ENCODE results near the gene BTBD19.
"Not testable (repeated sequence)": the region's sequence is repeated elsewhere in the genome, so short reads cannot be mapped to it uniquely, and the experiment has no call there.

The BTBD19 gene, protein sequence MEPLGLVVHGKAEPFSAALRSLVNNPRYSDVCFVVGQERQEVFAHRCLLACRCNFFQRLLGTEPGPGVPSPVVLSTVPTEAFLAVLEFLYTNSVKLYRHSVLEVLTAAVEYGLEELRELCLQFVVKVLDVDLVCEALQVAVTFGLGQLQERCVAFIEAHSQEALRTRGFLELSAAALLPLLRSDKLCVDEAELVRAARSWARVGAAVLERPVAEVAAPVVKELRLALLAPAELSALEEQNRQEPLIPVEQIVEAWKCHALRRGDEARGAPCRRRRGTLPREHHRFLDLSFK

DNA sequence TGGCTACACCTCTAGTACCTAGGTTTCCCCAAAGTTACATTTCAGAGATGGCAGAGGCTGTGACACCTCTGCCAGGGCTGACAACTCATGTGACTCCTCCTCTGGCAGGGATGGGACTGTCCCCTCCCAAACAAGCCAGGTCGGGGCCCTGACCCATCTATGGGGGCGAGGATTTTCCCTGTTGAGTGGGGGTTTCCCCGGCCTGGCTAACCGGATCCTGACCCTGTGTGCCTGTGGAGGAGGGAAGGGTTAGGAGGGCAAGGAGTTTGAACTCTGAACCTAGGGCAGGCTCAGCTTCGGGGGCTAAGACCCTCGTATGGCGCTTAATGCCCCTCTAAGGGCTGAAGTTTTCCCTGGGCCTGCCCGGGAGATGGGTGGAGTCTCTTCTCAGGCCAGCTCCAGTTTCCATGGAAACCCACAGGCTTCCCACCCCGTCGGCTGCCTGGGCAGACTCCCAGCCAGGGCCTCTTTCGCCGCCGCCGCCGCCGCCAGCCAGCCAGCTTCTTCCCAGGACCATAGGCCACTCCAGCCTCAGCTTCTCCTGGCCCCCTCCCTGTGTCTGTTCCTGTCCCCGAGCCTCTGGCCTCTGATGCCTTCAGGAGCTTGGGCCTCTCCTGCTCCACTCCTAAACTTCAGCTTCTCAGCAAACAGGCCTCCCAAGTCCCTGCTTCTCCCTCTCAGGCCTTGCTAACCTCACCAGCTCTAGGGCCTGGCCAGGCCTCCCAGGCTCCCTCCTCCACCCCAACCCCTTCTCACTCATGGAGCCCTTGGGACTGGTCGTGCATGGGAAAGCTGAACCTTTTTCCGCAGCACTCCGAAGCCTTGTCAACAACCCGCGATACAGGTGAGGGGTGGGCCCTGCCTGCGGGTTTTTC lies at the start of gene BTBD19:
TSS of gene BTBD19 (plus strand) at position 461 of the 875 bp plus-strand sequence. CDS start at position 759, 298 bp downstream.
- Histone ChIP-seq H3K27ac (ENCODE audit: low read depth, low read length) (peak within 1 kb of the TSS; percentile 97), H3K9ac (ENCODE audit: low read length in 5 of 5) (peak within 1 kb of the TSS; percentile 67 to 91 (median 79)), H3K36me3 (ENCODE audit: control insufficient read depth in 5 of 5, insufficient read depth in 5 of 5, low read length in 5 of 5) (peaks cover 0 to 32% (median 30%) of the 10 kb centered on the region in 5 donors), H3K27me3 (ENCODE audit: control insufficient read depth in 5 of 5, insufficient read depth in 4 of 5, low read length in 5 of 5) (no peaks in the 10 kb centered on the region), H3K9me3 (ENCODE audit: control insufficient read depth in 5 of 5, low read length in 5 of 5) (no peaks in the 10 kb centered on the region), H3K4me1 (ENCODE audit: control insufficient read depth in 5 of 5, insufficient read depth in 5 of 5, low read length in 5 of 5) (peaks cover 30 to 93% (median 72%) of the 10 kb centered on the region in 5 donors), H3K4me3 (ENCODE audit: low read depth in 1 of 5, low read length in 5 of 5) (peak within 1 kb of the TSS; percentile 42 to 61 (median 58))

GRCh38 chr1:44759077-44759476 lies 49.2 kb upstream of the BTBD19 start:
- no peaks in the 10 kb centered on the region for H3K27me3 ChIP-seq (ENCODE audit: control insufficient read depth in 5 of 5, insufficient read depth in 4 of 5, low read length in 5 of 5)
- H3K4me1 ChIP-seq (ENCODE audit: control insufficient read depth in 5 of 5, insufficient read depth in 5 of 5, low read length in 5 of 5) = no peaks in the 10 kb centered on the region
- H3K9ac ChIP-seq (ENCODE audit: low read length in 5 of 5) = no peak overlapping the region
- H3K27ac ChIP-seq (ENCODE audit: low read depth, low read length) = no peak overlapping the region
- no peak overlapping the region for H3K4me3 ChIP-seq (ENCODE audit: low read depth in 1 of 5, low read length in 5 of 5)
- H3K9me3 ChIP-seq (ENCODE audit: control insufficient read depth in 5 of 5, low read length in 5 of 5) = no peaks in the 10 kb centered on the region
- no peaks in the 10 kb centered on the region for H3K36me3 ChIP-seq (ENCODE audit: control insufficient read depth in 5 of 5, insufficient read depth in 5 of 5, low read length in 5 of 5)

DNA sequence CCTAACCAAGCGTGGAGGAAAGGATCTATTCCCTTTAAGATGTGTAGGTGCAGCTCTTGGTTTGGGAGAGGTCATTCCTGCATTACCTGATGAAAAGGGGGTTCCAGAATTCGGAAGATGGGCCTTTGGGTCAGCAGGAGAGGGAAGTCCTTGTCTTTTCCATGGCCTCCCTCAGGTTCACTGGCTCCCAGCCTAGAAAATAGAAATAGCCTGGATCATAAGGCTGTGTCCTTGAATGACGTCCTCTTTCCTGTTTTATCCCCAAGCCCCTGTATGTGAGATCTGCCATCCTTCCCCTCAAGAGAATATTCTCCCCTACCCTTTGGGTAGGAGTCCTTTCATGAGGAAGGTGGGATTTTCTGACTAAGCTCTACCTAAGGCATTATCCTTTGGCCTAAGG lies 47.4 kb upstream of the BTBD19 start:
- no peaks in the 10 kb centered on the region for H3K27me3 ChIP-seq (ENCODE audit: control insufficient read depth in 5 of 5, insufficient read depth in 4 of 5, low read length in 5 of 5)
- no peak overlapping the region for H3K4me3 ChIP-seq (ENCODE audit: low read depth in 1 of 5, low read length in 5 of 5)
- no peaks in the 10 kb centered on the region for H3K4me1 ChIP-seq (ENCODE audit: control insufficient read depth in 5 of 5, insufficient read depth in 5 of 5, low read length in 5 of 5)
- H3K36me3 ChIP-seq (ENCODE audit: control insufficient read depth in 5 of 5, insufficient read depth in 5 of 5, low read length in 5 of 5) = no peaks in the 10 kb centered on the region
- H3K9ac ChIP-seq (ENCODE audit: low read length in 5 of 5) = no peak overlapping the region
- no peak overlapping the region for H3K27ac ChIP-seq (ENCODE audit: low read depth, low read length)
- H3K9me3 ChIP-seq (ENCODE audit: control insufficient read depth in 5 of 5, low read length in 5 of 5) = no peaks in the 10 kb centered on the region

DNA sequence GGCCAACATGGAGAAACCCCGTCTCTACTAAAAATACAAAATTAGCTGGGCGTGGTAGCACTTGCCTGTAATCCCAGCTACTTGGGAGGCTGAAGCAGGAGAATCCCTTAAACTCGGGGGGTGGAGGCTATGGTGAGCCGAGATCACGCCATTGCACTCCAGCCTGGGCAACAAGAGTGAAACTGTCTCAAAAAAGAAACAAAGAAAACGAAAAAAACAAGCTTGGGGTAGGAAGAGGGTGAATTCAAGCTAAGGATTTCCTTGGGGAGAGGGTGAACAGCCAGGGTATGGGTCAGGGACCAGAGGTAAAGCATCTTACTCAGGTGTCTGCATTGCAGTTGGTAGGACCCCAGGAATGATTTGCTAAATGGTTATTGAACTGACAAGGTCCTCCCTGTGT lies 41.9 kb upstream of the BTBD19 start:
- H3K4me1 ChIP-seq (ENCODE audit: control insufficient read depth in 5 of 5, insufficient read depth in 5 of 5, low read length in 5 of 5); H3K36me3 ChIP-seq (ENCODE audit: control insufficient read depth in 5 of 5, insufficient read depth in 5 of 5, low read length in 5 of 5); H3K9me3 ChIP-seq (ENCODE audit: control insufficient read depth in 5 of 5, low read length in 5 of 5); H3K4me3 ChIP-seq (ENCODE audit: low read depth in 1 of 5, low read length in 5 of 5); H3K27ac ChIP-seq (ENCODE audit: low read depth, low read length); H3K9ac ChIP-seq (ENCODE audit: low read length in 5 of 5); H3K27me3 ChIP-seq (ENCODE audit: control insufficient read depth in 5 of 5, insufficient read depth in 4 of 5, low read length in 5 of 5): not testable (repeated sequence)

DNA sequence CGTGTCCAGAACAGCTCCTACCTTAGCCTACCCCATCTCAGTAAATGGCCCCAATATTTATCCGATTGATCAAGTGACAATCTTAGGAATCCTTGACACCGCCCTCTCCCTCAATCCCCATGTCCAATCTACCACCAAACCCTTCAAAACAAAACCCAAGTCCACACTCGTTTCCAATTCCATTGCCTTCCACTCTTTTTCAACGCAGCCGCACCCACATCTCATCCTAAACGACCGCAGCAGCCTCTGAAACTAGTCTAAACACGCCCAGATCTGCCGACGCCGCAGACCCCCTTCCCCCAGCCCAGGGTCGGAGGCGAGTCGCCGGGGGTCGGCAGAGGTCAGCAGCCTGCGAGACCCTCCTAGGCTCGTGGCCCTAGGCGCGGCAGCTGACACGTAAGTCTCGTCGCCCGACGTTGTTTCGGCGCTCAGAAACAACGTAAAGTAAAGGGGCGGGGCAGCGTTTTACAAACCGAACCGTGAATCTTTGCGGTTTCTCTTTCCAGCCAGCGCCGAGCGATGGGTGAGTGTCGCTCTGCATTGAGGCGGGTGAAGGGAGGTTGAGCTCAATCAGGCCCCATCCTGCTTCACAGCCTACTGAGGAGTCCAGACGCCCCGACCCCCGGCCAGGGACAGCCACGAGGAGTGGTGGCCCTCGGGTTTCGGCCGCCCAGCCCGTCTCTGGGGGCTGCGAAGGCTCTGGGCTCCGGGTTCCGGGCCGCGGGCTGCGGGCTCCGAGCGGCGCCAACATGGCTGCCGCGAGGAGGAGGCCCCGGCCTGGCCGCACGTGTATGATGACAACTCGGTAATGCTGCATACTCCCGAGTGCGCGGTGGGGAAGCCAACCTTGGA lies 33.0 kb upstream of the BTBD19 start, which contains the start of gene RPS8:
TSS of gene RPS8 (plus strand) at position 463 of the 852 bp plus-strand sequence. CDS start at position 520, 57 bp downstream.
- Histone ChIP-seq H3K27ac (ENCODE audit: low read depth, low read length) (peak within 1 kb of the TSS; percentile 91), H3K9ac (ENCODE audit: low read length in 5 of 5) (peak within 1 kb of the TSS; percentile 86 to 97 (median 94)), H3K36me3 (ENCODE audit: control insufficient read depth in 5 of 5, insufficient read depth in 5 of 5, low read length in 5 of 5) (peaks cover 0 to 38% (median 24%) of the 10 kb centered on the region in 5 donors), H3K4me3 (ENCODE audit: low read depth in 1 of 5, low read length in 5 of 5) (peak within 1 kb of the TSS; percentile 79 to 97 (median 87)), H3K4me1 (ENCODE audit: control insufficient read depth in 5 of 5, insufficient read depth in 5 of 5, low read length in 5 of 5) (peaks cover 4 to 34% (median 30%) of the 10 kb centered on the region in 5 donors), H3K9me3 (ENCODE audit: control insufficient read depth in 5 of 5, low read length in 5 of 5) (no peaks in the 10 kb centered on the region), H3K27me3 (ENCODE audit: control insufficient read depth in 5 of 5, insufficient read depth in 4 of 5, low read length in 5 of 5) (no peaks in the 10 kb centered on the region)

DNA sequence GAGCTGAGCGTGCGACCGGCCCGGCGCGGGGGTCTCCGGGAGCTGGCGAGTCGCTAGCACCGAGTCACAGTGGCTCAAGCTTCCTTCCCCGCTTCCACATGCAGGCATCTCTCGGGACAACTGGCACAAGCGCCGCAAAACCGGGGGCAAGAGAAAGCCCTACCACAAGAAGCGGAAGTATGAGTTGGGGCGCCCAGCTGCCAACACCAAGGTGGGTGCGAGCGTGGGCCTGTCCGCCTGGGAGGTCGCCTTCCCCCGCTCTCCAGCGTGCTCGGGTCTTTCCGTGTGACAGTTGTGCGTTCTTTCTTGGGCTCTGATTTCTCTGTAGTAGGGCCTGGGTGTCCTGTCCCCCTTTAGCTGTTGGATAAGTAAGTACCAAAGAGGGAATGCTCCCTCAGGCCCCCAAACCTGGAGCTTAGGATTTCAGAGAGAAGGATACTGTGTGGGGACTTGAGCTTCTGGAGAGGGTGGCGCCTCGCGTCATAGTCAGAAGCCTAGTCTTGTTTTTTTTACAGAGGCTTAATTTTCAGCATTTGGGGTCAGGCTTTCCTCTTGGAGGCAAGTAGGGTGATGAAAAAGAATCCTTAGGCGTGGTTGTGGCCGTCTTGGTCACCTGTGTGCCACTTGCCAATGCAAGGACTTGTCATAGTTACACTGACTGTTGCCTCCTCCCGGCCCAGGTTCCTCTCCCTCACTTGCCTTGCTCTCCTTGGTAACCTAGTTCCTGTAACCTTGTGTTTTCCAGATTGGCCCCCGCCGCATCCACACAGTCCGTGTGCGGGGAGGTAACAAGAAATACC lies 32.2 kb upstream of the BTBD19 start:
- H3K27me3 ChIP-seq (ENCODE audit: control insufficient read depth in 5 of 5, insufficient read depth in 4 of 5, low read length in 5 of 5) = no peaks in the 10 kb centered on the region
- H3K4me3 ChIP-seq (ENCODE audit: low read depth in 1 of 5, low read length in 5 of 5) = peak overlapping the region; percentile 79 to 97 (median 86)
- H3K36me3 ChIP-seq (ENCODE audit: control insufficient read depth in 5 of 5, insufficient read depth in 5 of 5, low read length in 5 of 5) = peaks cover 0 to 46% (median 29%) of the 10 kb centered on the region in 5 donors

GRCh38 chr1:44776730-44777068 lies 31.6 kb upstream of the BTBD19 start:
- H3K27me3 ChIP-seq (ENCODE audit: control insufficient read depth in 5 of 5, insufficient read depth in 4 of 5, low read length in 5 of 5) = no peaks in the 10 kb centered on the region
- H3K4me1 ChIP-seq (ENCODE audit: control insufficient read depth in 5 of 5, insufficient read depth in 5 of 5, low read length in 5 of 5) = peaks cover 4 to 34% (median 30%) of the 10 kb centered on the region in 5 donors
- peak overlapping the region; percentile 79 to 97 (median 86) for H3K4me3 ChIP-seq (ENCODE audit: low read depth in 1 of 5, low read length in 5 of 5)
- H3K9ac ChIP-seq (ENCODE audit: low read length in 5 of 5) = peak overlapping the region; percentile 86 to 97 (median 94)
- H3K9me3 ChIP-seq (ENCODE audit: control insufficient read depth in 5 of 5, low read length in 5 of 5) = no peaks in the 10 kb centered on the region
- H3K27ac ChIP-seq (ENCODE audit: low read depth, low read length) = peak overlapping the region; percentile 91
- H3K36me3 ChIP-seq (ENCODE audit: control insufficient read depth in 5 of 5, insufficient read depth in 5 of 5, low read length in 5 of 5) = peaks cover 0 to 51% (median 32%) of the 10 kb centered on the region in 5 donors

More for the DNA sequence above, 32.2 kb upstream of the BTBD19 start:
- H3K9ac ChIP-seq (ENCODE audit: low read length in 5 of 5) = peak overlapping the region; percentile 86 to 97 (median 94)
- H3K4me1 ChIP-seq (ENCODE audit: control insufficient read depth in 5 of 5, insufficient read depth in 5 of 5, low read length in 5 of 5) = peaks cover 4 to 34% (median 30%) of the 10 kb centered on the region in 5 donors
- no peaks in the 10 kb centered on the region for H3K9me3 ChIP-seq (ENCODE audit: control insufficient read depth in 5 of 5, low read length in 5 of 5)
- H3K27ac ChIP-seq (ENCODE audit: low read depth, low read length) = peak overlapping the region; percentile 91

- Histone ChIP-seq H3K9ac (ENCODE audit: low read length in 5 of 5) (peak overlapping the region in 1 of 5 donors; percentile 52), H3K4me3 (ENCODE audit: low read depth in 1 of 5, low read length in 5 of 5) (no peak overlapping the region)
These were observed 30.8 kb upstream of the BTBD19 start for GRCh38 chr1:44777547-44777946.

More at GRCh38 chr1:44777547-44777946, 30.8 kb upstream of the BTBD19 start:
- no peak overlapping the region for H3K27ac ChIP-seq (ENCODE audit: low read depth, low read length)
- no peaks in the 10 kb centered on the region for H3K9me3 ChIP-seq (ENCODE audit: control insufficient read depth in 5 of 5, low read length in 5 of 5)
- H3K4me1 ChIP-seq (ENCODE audit: control insufficient read depth in 5 of 5, insufficient read depth in 5 of 5, low read length in 5 of 5) = peaks cover 4 to 34% (median 30%) of the 10 kb centered on the region in 5 donors
- peaks cover 0 to 51% (median 32%) of the 10 kb centered on the region in 5 donors for H3K36me3 ChIP-seq (ENCODE audit: control insufficient read depth in 5 of 5, insufficient read depth in 5 of 5, low read length in 5 of 5)
- no peaks in the 10 kb centered on the region for H3K27me3 ChIP-seq (ENCODE audit: control insufficient read depth in 5 of 5, insufficient read depth in 4 of 5, low read length in 5 of 5)

Measured in subcutaneous abdominal adipose tissue (tissue), 5 donors.